C4-2B (cell line): ENCODE data around the gene MSI1.

Source experiments
- H3K27ac ChIP-seq: fragments of 450-650 bp; 2 replicates; pipeline ENCODE4 v1.5.1; 2017
- ZFX ChIP-seq: fragments of 450-650 bp; IDR thresholded peaks from 2 replicates; pipeline ENCODE4 v1.6.1; 2017
- TF ChIP-seq, protein P1 (sequence below): fragments of 450-650 bp; conservative IDR thresholded peaks from 2 replicates; pipeline ENCODE4 v1.5.1; 2017; ENCODE audit warnings: mild to moderate bottlenecking

MSI1 gene

GRCh38 chr12:120367924-120368788 lies 808 bp downstream of the MSI1 start:
- no peak overlapping the region for H3K27ac ChIP-seq
- no peak for TF ChIP-seq ZFX
- TF ChIP-seq, protein P1, sequence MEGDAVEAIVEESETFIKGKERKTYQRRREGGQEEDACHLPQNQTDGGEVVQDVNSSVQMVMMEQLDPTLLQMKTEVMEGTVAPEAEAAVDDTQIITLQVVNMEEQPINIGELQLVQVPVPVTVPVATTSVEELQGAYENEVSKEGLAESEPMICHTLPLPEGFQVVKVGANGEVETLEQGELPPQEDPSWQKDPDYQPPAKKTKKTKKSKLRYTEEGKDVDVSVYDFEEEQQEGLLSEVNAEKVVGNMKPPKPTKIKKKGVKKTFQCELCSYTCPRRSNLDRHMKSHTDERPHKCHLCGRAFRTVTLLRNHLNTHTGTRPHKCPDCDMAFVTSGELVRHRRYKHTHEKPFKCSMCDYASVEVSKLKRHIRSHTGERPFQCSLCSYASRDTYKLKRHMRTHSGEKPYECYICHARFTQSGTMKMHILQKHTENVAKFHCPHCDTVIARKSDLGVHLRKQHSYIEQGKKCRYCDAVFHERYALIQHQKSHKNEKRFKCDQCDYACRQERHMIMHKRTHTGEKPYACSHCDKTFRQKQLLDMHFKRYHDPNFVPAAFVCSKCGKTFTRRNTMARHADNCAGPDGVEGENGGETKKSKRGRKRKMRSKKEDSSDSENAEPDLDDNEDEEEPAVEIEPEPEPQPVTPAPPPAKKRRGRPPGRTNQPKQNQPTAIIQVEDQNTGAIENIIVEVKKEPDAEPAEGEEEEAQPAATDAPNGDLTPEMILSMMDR, result no peak

- no peak overlapping the region for H3K27ac ChIP-seq
- TF ChIP-seq ZFX, result no peak
- TF ChIP-seq, protein P1, result no peak; the same call in 1 of the 2 replicates
Measured at GRCh38 chr12:120367233-120367923, 1.6 kb downstream of the MSI1 start.

GRCh38 chr12:120366845-120367232 lies 2.1 kb downstream of the MSI1 start:
- TF ChIP-seq, protein P1, result no peak
- TF ChIP-seq ZFX, result no peak
- no peak overlapping the region for H3K27ac ChIP-seq

DNA sequence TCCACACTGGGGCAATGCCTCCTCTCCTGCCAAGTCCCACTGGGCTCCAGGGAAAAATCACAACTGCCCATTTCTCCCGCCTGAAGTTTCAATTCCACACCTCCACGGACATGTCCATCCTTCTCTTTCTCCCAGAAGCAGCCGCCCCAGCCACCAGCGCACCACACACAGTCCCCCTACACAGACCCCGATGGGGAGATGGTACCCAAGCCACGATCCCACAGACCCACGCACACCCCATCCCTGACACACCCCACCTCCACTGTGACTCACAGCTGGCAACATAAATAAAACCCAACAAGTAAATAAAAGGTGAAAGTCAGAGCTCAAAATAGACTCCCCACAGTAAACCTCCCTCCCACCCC lies 2.6 kb downstream of the MSI1 start:
- no peak overlapping the region for H3K27ac ChIP-seq
- TF ChIP-seq ZFX, result no peak
- TF ChIP-seq, protein P1, result no peak

- TF ChIP-seq, protein P1, result no peak
- TF ChIP-seq ZFX, result no peak
Measured at GRCh38 chr12:120365675-120366340, 3.2 kb downstream of the MSI1 start.

DNA sequence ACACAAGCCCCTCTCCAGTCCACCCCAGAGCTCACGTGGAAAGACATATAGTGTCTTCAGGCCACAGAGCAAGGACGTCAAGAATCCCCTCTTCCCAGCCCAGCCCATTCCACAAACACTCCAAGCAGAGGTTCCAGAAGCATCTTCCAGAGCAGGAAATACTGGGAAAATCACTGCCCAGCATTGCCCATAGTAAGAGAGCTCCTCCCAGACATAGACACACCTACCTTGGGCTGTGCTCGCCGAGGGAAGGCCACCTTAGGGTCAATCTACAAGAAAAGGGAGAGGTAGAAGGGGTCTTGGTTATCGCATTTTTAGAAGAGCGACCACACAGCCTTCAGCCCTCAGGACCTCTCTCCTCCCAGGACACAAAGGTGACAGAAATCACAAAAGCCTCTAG lies 4.5 kb downstream of the MSI1 start:
- no peak overlapping the region for H3K27ac ChIP-seq
- no peak for TF ChIP-seq ZFX
- TF ChIP-seq, protein P1, result no peak

More at GRCh38 chr12:120365675-120366340, 3.2 kb downstream of the MSI1 start:
- no peak overlapping the region for H3K27ac ChIP-seq
